Sigmoid colon (tissue), 4 donors: ENCODE measurements around the gene FNIP1.

ENCODE experiments used
- EP300 ChIP-seq, 4 donors: sonication (generic); formaldehyde crosslinking; IDR thresholded peaks; one replicate each; pipeline ENCODE4 v1.6.1; 2017; ENCODE audit warnings: antibody characterized with exemption in 4 of 4
- POLR2A ChIP-seq, 2 donors: fragments of 450-650 bp; IDR thresholded peaks; one replicate each; pipeline ENCODE4 v1.6.1; 2016; ENCODE audit warnings: antibody characterized with exemption in 2 of 2, mild to moderate bottlenecking in 2 of 2, moderate library complexity in 2 of 2
- TF ChIP-seq, protein P1 (sequence below), 4 experiments: fragments of 450-650 bp in 3 of 4; fragments of 200-600 bp in 1 of 4; IDR thresholded peaks; one replicate each; pipeline ENCODE4 v1.5.1; 2016 to 2019; ENCODE audit warnings: antibody characterized with exemption in 4 of 4, mild to moderate bottlenecking in 3 of 4, moderate library complexity in 2 of 4

DNA sequence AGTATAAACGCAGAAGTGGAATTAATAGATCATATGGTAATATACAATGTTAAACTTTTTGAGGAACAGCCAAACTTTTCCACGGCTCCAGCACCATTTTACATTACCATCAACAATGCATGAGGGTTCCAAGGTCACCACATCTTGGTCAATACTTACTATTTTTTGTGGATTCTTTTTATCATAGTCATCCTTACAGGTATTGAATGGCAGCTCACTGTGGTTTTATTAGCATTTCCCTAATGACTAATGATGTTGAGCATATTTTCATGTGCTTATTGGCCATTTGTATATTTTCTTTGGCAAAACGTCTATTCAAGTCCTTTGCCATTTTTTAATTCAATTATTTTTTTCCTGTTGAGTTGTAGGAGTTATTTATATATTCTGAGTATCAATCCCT is 147.7 kb downstream of the FNIP1 start:
- TF ChIP-seq POLR2A (IDR thresholded peaks at IDR 0.05) (no peak), EP300 (IDR thresholded peaks at IDR 0.05) (no peak)
- TF ChIP-seq, protein P1, sequence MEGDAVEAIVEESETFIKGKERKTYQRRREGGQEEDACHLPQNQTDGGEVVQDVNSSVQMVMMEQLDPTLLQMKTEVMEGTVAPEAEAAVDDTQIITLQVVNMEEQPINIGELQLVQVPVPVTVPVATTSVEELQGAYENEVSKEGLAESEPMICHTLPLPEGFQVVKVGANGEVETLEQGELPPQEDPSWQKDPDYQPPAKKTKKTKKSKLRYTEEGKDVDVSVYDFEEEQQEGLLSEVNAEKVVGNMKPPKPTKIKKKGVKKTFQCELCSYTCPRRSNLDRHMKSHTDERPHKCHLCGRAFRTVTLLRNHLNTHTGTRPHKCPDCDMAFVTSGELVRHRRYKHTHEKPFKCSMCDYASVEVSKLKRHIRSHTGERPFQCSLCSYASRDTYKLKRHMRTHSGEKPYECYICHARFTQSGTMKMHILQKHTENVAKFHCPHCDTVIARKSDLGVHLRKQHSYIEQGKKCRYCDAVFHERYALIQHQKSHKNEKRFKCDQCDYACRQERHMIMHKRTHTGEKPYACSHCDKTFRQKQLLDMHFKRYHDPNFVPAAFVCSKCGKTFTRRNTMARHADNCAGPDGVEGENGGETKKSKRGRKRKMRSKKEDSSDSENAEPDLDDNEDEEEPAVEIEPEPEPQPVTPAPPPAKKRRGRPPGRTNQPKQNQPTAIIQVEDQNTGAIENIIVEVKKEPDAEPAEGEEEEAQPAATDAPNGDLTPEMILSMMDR (IDR thresholded peaks at IDR 0.05) = no peak
